Psoas muscle (tissue), 8 donors: ENCODE data around the gene CACNA1E. TPM values are rescaled to one million over a fixed set of nuclear protein-coding genes. Genes with fewer than 3 reads are reported as not detected.

Experiments used
- ATAC-seq, 4 donors: fragments of 200-7000 bp; cut with Tn5 transposase; one replicate each; pipeline ENCODE4 v1.9.1; 2020; ENCODE audit warnings: moderate library complexity in 3 of 4, mild to moderate bottlenecking in 2 of 4
- DNase-seq, 2 donors: peaks; one replicate each; pipeline ENCODE4 v3.0.0-alpha.2; 2020
- H3K27ac ChIP-seq: fragments of 200-600 bp; one replicate; pipeline ENCODE4 v1.8.0; 2022
- H3K27me3 ChIP-seq, 3 donors: fragments of 200-600 bp in 1 of 3; one replicate each; pipeline versions ENCODE4 v1.6.1 to v1.8.0; 2013 to 2022; ENCODE audit warnings: low read length in 2 of 3, mild to moderate bottlenecking in 2 of 3, moderate library complexity in 1 of 3; ENCODE audit not compliant: insufficient read depth in 3 of 3
- H3K36me3 ChIP-seq, 2 donors: fragments of 200-600 bp in 1 of 2; one replicate each; pipeline versions ENCODE4 v1.6.1 to v1.8.0; 2013 to 2022; ENCODE audit warnings: low read depth in 1 of 2, mild to moderate bottlenecking in 1 of 2, moderate library complexity in 1 of 2; ENCODE audit not compliant: insufficient read depth in 1 of 2
- H3K4me1 ChIP-seq: fragments of 200-600 bp; one replicate; pipeline ENCODE4 v1.8.0; 2022
- H3K4me3 ChIP-seq: fragments of 200-600 bp; one replicate; pipeline ENCODE4 v1.8.0; 2022; ENCODE audit warnings: mild to moderate bottlenecking
- H3K9me3 ChIP-seq: fragments of 200-600 bp; one replicate; pipeline ENCODE4 v1.8.0; 2022
- WGBS, 3 donors: extraction: QIAGEN DNeasy Blood & Tissue Kit; methylation state at CpG; one replicate each; pipeline versions ENCODE4 v1.1.6 to v1.1.7; 2013; 5-methylcytosine and 5-hydroxymethylcytosine counted together
- intact Hi-C, 2 donors: fragments of 100-400 bp; cut with DNase I; formaldehyde crosslinking; loops; one replicate each; pipeline versions ENCODE4 v1.11.0 to v1.14.2; 2022
- polyA plus RNA-seq, 3 donors: library from polyadenylated mRNA; stranded (reverse); fragments of 200-250 nt; gene quantifications; one replicate each; pipeline ENCODE4 v1.2.3, GENCODE V29; 2013
- total RNA-seq, 4 donors: library from RNA; stranded (reverse); fragmentation: NEBNext Ultra II Directional in 2 of 4; extraction: Animal tissue kit (Norgen Biotek cat#: 25700) in 2 of 4; gene quantifications; one replicate each; pipeline versions ENCODE4 v1.2.1 to v1.2.4, GENCODE V29; 2021 to 2023
- TF ChIP-seq, protein P1 (sequence below): fragments of 200-600 bp; IDR thresholded peaks from one replicate; pipeline ENCODE4 v1.8.0; 2022; ENCODE audit warnings: antibody characterized with exemption
- donor health status: healthy with polysubstance abuse.
- donor health status: DM: no; HTN: no; CAD: no; lungs with moderate emphysema.
- donor health status: Bipolar disorder and iron deficiency.
- donor health status: healthy.
- donor health status: DM: yes; HTN: yes; CAD: no.
- donor health status: DM: no; HTN: no; CAD: no.
- donor health status: DM: no; HTN: no; CAD: no.
- donor health status: DM: yes; HTN: yes; CAD: no.

Gene CACNA1E
- total and polyA plus RNA-seq, 7 donors: 0.03 to 0.06 (median 0.05) TPM; not detected in 3

GRCh38 chr1:181643631-181644030, 160.3 kb downstream of the CACNA1E start:
- TF ChIP-seq, protein P1, sequence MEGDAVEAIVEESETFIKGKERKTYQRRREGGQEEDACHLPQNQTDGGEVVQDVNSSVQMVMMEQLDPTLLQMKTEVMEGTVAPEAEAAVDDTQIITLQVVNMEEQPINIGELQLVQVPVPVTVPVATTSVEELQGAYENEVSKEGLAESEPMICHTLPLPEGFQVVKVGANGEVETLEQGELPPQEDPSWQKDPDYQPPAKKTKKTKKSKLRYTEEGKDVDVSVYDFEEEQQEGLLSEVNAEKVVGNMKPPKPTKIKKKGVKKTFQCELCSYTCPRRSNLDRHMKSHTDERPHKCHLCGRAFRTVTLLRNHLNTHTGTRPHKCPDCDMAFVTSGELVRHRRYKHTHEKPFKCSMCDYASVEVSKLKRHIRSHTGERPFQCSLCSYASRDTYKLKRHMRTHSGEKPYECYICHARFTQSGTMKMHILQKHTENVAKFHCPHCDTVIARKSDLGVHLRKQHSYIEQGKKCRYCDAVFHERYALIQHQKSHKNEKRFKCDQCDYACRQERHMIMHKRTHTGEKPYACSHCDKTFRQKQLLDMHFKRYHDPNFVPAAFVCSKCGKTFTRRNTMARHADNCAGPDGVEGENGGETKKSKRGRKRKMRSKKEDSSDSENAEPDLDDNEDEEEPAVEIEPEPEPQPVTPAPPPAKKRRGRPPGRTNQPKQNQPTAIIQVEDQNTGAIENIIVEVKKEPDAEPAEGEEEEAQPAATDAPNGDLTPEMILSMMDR: no peak
- intact Hi-C loops: no loop called here

GRCh38 chr1:181645171-181645570, 161.9 kb downstream of the CACNA1E start:
- Histone ChIP-seq H3K9me3 (no peaks in the 10 kb centered on the region), H3K27me3 (no peaks in the 10 kb centered on the region), H3K4me3 (no peak overlapping the region), H3K36me3 (no peaks in the 10 kb centered on the region), H3K4me1 (no peaks in the 10 kb centered on the region), H3K27ac (no peak overlapping the region)
- WGBS, 3 donors: 88 to 96% (median 94%) methylated on average over 5 of the region's 5 CpGs
- TF ChIP-seq, protein P1: no peak
- ATAC-seq (no peak), DNase-seq (no peak)
- intact Hi-C loops: no loop called here

More at GRCh38 chr1:181643631-181644030, 160.3 kb downstream of the CACNA1E start:
- Histone ChIP-seq H3K4me1 (no peaks in the 10 kb centered on the region), H3K27ac (no peak overlapping the region), H3K36me3 (no peaks in the 10 kb centered on the region), H3K27me3 (no peaks in the 10 kb centered on the region), H3K9me3 (no peaks in the 10 kb centered on the region), H3K4me3 (no peak overlapping the region)
- no peak for DNase-seq
- peak in 3 of 4 donors; percentile 42 to 78 (median 54) for ATAC-seq
- WGBS, 3 donors: 29 to 47% (median 44%) methylated on average over 3 of the region's 3 CpGs

DNA sequence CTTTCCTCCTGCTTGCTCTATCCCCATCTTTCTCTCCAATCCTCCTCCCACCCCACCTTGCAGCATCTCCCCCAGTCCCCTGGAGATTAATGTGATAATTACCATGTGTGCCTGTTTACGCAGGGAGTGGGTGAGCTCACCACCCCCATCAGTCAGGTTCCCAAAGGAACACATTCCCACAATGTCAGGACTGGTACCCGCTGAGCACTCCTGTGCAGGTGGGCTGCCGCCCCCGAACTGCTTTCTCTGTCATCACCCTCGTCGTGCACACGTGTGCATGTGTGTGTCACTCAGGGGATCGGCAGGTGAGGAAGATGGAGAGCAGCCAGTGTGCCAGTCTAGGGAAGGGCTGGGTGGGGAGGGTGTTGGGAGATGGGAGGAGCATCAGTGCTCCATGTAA, 163.4 kb downstream of the CACNA1E start:
- H3K27me3 ChIP-seq: no peaks in the 10 kb centered on the region
- TF ChIP-seq, protein P1: no peak
- H3K9me3 ChIP-seq: no peaks in the 10 kb centered on the region
- WGBS, 3 donors: 82 to 87% (median 83%) methylated on average over 8 of the region's 8 CpGs
- ATAC-seq (no peak), DNase-seq (no peak)
- no peaks in the 10 kb centered on the region for H3K36me3 ChIP-seq
- no peak overlapping the region for H3K4me3 ChIP-seq
- H3K27ac ChIP-seq: no peak overlapping the region
- no peaks in the 10 kb centered on the region for H3K4me1 ChIP-seq
- intact Hi-C loops: no loop called here

DNA sequence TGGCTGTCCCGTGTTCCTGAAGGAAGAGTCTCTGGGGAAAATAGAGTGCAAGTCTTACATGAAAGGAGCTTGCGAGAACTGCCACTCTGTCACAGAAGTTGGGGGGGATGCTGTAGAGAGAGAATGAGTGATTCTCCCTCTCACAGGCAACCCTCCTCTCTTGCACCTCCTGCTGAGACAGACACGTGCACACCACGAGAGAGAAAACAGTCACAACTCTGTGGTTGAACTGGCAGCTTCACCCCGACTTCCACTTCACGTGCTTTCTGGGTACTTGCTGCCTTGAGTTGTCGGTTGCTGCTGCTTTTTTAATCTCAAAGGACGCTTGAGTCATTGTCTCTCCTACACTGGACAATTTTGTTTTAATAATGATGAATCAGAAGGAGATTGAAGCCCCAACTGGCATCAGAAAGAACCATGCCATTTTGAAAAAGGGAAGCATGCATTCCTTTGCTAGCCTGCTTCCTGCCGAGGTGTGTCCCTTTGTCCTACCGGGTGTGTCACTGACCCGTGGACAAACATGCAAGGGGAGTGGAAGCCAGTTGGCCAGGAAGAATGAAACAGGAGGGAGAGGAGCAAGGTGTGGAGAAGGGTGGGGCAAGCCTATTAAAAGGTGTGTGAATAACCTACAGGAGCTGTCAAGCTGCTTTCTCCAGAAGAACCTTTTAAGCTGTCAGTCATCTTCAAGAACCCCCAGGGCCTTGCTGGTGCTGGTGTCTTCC, 164.2 kb downstream of the CACNA1E start:
- WGBS, 3 donors: 55 to 65% (median 55%) methylated on average over 11 of the region's 11 CpGs
- Histone ChIP-seq H3K9me3 (no peaks in the 10 kb centered on the region), H3K27ac (no peak overlapping the region), H3K4me3 (no peak overlapping the region), H3K27me3 (no peaks in the 10 kb centered on the region), H3K4me1 (no peaks in the 10 kb centered on the region), H3K36me3 (no peaks in the 10 kb centered on the region)
- intact Hi-C loops: no loop called here
- DNase-seq (no peak), ATAC-seq (no peak)
- TF ChIP-seq, protein P1: no peak

DNA sequence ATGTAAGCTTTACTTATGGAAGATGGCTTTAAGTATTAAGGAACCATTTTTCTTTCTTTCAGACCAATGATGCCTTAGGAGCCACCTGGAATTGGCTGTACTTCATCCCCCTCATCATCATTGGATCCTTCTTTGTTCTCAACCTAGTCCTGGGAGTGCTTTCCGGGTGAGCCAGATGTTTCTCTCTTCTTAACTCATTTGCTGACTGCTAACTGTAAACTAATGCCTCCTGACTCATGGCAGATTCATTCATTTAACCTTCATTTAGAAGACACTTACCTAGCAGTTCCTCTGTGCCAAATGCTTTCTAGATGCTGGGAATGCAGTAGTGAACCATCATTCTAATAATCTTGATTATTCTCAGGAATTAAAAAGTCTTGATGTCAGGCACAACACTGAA, 168.0 kb downstream of the CACNA1E start:
- TF ChIP-seq, protein P1: no peak
- 58 to 65% (median 59%) methylated on average over 1 of the region's 1 CpG for WGBS, 3 donors
- Histone ChIP-seq H3K27ac (no peak overlapping the region), H3K4me3 (no peak overlapping the region), H3K9me3 (no peaks in the 10 kb centered on the region), H3K36me3 (no peaks in the 10 kb centered on the region), H3K27me3 (no peaks in the 10 kb centered on the region), H3K4me1 (no peaks in the 10 kb centered on the region)
- no peak for DNase-seq
- intact Hi-C loops: no loop called here
- no peak for ATAC-seq
